Loucy (cell line): Measurements from ENCODE around the gene ARHGAP15.

Source experiments
- EZH2phosphoT487 ChIP-seq: fragments of 200-600 bp; IDR thresholded peaks from 2 replicates; pipeline ENCODE4 v1.6.1; 2018; ENCODE audit warnings: antibody characterized with exemption, mild to moderate bottlenecking, moderate library complexity, borderline replicate concordance
- TF ChIP-seq, protein P1 (sequence below): fragments of 200-600 bp; sonication (generic); conservative IDR thresholded peaks from 2 replicates; pipeline ENCODE4 v1.5.1; 2014; ENCODE audit warnings: mild to moderate bottlenecking, antibody characterized with exemption, low read length

- TF ChIP-seq, protein P1, sequence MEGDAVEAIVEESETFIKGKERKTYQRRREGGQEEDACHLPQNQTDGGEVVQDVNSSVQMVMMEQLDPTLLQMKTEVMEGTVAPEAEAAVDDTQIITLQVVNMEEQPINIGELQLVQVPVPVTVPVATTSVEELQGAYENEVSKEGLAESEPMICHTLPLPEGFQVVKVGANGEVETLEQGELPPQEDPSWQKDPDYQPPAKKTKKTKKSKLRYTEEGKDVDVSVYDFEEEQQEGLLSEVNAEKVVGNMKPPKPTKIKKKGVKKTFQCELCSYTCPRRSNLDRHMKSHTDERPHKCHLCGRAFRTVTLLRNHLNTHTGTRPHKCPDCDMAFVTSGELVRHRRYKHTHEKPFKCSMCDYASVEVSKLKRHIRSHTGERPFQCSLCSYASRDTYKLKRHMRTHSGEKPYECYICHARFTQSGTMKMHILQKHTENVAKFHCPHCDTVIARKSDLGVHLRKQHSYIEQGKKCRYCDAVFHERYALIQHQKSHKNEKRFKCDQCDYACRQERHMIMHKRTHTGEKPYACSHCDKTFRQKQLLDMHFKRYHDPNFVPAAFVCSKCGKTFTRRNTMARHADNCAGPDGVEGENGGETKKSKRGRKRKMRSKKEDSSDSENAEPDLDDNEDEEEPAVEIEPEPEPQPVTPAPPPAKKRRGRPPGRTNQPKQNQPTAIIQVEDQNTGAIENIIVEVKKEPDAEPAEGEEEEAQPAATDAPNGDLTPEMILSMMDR: no peak
- no peak for TF ChIP-seq EZH2phosphoT487
Measured at GRCh38 chr2:143152219-143152618, 23.0 kb downstream of the ARHGAP15 start.
